ENCODE results near the gene TRAPPC4. TPM values are rescaled to one million over a fixed set of nuclear protein-coding genes. Genes with fewer than 3 reads are reported as not detected.
"Not testable (repeated sequence)": the region's sequence is repeated elsewhere in the genome, so short reads cannot be mapped to it uniquely, and the experiment has no call there.

TRAPPC4 gene
- total and polyA plus RNA-seq, 11 donors: 21.5 to 74.8 (median 44.4) TPM

DNA sequence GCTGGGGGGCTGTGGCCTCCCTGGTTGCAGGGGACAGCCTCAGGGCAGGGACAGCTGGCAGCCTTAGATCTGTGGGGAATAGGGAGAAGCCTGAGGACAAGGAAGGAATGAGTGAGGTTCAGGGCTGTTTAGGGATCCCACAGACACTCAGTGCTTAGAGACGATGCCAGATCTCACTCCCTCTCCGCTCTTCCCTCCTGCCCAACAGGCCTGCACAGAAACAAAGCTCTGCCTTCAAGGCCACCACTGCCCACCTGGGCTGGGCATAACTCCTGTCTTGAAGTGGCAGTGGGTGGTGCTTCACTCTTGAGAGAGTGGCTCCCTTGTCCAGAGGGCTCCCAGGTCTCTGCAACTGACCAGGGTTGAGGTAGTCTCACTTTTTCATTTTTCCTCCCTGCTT, 33.7 kb upstream of the TRAPPC4 start:
- no peak overlapping the region for H3K27ac ChIP-seq

DNA sequence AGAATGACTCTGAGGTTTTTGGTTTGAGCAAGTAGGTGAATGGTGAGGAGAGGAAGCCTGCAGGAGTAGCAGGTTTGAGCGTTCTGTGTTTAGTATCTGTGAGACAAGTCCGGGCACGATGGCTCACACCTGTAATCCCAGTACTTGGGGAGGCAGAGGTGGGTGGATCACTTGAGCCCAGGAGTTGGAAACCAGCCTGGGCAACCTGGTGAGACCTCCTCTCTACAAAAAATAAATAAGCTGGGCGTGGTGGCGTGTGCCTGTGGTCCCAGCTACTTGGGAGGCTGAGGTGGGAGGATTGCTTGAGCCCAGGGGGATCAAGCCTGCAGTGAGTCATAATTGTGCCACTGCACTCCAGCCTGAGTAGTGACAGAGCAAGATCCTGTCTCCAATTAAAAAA, 30.3 kb upstream of the TRAPPC4 start:
- intact Hi-C loops (cut with DNase I): no loop called here
- WGBS, 4 donors: 89 to 97% (median 94%) methylated on average over 5 of the region's 5 CpGs
- H3K9me3 ChIP-seq: no peaks in the 10 kb centered on the region
- H3K4me1 ChIP-seq: no peaks in the 10 kb centered on the region
- no peak overlapping the region for H3K4me3 ChIP-seq
- H3K27me3 ChIP-seq: no peaks in the 10 kb centered on the region
- H3K36me3 ChIP-seq: no peaks in the 10 kb centered on the region
- TF ChIP-seq, protein P1, sequence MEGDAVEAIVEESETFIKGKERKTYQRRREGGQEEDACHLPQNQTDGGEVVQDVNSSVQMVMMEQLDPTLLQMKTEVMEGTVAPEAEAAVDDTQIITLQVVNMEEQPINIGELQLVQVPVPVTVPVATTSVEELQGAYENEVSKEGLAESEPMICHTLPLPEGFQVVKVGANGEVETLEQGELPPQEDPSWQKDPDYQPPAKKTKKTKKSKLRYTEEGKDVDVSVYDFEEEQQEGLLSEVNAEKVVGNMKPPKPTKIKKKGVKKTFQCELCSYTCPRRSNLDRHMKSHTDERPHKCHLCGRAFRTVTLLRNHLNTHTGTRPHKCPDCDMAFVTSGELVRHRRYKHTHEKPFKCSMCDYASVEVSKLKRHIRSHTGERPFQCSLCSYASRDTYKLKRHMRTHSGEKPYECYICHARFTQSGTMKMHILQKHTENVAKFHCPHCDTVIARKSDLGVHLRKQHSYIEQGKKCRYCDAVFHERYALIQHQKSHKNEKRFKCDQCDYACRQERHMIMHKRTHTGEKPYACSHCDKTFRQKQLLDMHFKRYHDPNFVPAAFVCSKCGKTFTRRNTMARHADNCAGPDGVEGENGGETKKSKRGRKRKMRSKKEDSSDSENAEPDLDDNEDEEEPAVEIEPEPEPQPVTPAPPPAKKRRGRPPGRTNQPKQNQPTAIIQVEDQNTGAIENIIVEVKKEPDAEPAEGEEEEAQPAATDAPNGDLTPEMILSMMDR (IDR thresholded peaks at IDR 0.05): no peak
- TF ChIP-seq POLR2A (IDR thresholded peaks at IDR 0.05): no peak
- H3K27ac ChIP-seq: no peak overlapping the region
- no peak for ATAC-seq
- no peak for DNase-seq

More for the DNA sequence above, 33.7 kb upstream of the TRAPPC4 start:
- TF ChIP-seq, protein P1 (IDR thresholded peaks at IDR 0.05): no peak
- TF ChIP-seq POLR2A (IDR thresholded peaks at IDR 0.05): no peak
- ATAC-seq (no peak), DNase-seq (no peak)
- no peaks in the 10 kb centered on the region for H3K9me3 ChIP-seq
- H3K27me3 ChIP-seq: no peaks in the 10 kb centered on the region
- H3K4me1 ChIP-seq: peaks cover 0 to 12% (median 4%) of the 10 kb centered on the region in 12 donors
- no peak overlapping the region for H3K4me3 ChIP-seq
- H3K36me3 ChIP-seq: no peaks in the 10 kb centered on the region
- intact Hi-C loops (cut with DNase I): no loop called here
- WGBS, 4 donors: 74 to 100% (median 88%) methylated on average over 1 to 2 of the region's 2 CpGs

DNA sequence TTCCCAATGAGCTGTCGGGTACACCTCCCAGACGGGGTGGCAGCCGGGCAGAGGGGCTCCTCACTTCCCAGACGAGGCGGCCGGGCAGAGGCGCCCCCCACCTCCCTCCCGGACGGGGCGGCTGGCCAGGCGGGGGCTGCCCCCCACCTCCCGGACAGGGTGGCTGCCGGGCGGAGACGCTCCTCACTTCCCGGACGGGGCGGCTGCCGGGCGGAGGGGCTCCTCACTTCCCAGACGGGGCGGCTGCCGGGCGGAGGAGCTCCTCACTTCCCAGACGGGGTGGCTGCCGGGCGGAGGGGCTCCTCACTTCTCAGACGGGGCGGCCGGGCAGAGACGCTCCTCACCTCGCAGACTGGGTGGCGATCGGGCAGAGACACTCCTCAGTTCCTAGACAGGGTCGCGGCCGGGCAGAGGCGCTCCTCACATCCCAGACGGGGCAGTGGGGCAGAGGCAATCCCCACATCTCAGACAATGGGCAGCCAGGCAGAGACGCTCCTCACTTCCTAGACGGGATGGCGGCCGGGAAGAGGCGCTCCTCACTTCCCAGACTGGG, 27.0 kb upstream of the TRAPPC4 start:
- H3K27me3 ChIP-seq; intact Hi-C loops (cut with DNase I); H3K9me3 ChIP-seq; H3K27ac ChIP-seq; H3K4me3 ChIP-seq; ATAC-seq; H3K36me3 ChIP-seq; DNase-seq; H3K4me1 ChIP-seq: not testable (repeated sequence)
- WGBS, 4 donors: 95 to 97% (median 96%) methylated on average over 11 to 44 of the region's 44 CpGs

DNA sequence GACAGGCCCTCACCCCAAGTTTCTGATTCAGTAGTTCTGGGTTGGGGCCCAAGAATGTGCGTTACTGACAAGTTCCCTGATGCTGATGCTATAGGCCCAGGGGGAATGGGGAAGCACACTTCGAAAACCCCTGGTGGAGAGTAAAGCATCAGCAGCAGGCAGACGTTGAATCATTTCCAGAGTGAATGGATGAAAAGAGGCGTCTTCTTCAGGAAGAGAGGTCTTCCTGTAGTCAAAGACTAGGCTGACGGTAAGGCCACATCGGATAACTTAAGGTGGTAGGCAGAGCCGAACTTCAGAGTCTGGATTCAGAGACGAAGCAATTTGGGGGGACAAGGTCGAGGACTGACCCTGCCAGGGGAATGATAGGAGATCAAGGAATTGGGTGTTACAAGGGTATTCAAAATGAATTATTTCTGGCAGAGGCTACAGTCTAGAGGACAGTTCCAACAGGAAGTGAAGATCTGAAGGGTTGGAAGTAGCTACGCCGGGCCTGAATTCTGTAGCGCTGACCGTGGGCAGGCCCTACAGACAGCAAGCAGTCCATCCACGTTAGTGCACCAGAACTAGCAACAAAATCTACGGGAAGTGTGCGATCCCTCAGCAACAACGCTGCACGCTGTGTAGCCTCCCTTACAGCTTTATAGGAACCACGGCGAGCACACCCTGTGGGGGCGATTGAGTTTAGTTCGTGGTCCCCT, 21.5 kb upstream of the TRAPPC4 start:
- Histone ChIP-seq H3K9me3 (no peaks in the 10 kb centered on the region), H3K36me3 (peaks cover 0 to 33% (median 24%) of the 10 kb centered on the region in 9 donors), H3K27ac (peak overlapping the region in 11 of 12 donors; percentile 72 to 91 (median 85)), H3K4me3 (peak overlapping the region; percentile 53 to 95 (median 87)), H3K27me3 (no peaks in the 10 kb centered on the region), H3K4me1 (peaks cover 0 to 23% (median 17%) of the 10 kb centered on the region in 12 donors)
- intact Hi-C loops (cut with DNase I): no loop called here
- 16 to 19% (median 17%) methylated on average over 22 of the region's 22 CpGs for WGBS, 4 donors
- no peak for TF ChIP-seq POLR2A (IDR thresholded peaks at IDR 0.05)
- TF ChIP-seq, protein P1 (IDR thresholded peaks at IDR 0.05): no peak
- DNase-seq: peak in 1 of 5 donors; percentile 38
- peak; percentile 12 to 32 (median 22) for ATAC-seq
